NOMO-1 treated with dmso at 0.1 percent for 144 hours (cell line): ENCODE data around the gene ZNF627.
"Not testable (repeated sequence)": the region's sequence is repeated elsewhere in the genome, so short reads cannot be mapped to it uniquely, and the experiment has no call there.

Experiments used
- DNase-seq: peaks from one replicate; lab custom pipeline; 2025; ENCODE audit not compliant: unreplicated experiment; lab: John Stamatoyannopoulos, UW

Gene ZNF627

GRCh38 chr19:11597202-11598102 is at the start of gene ZNF627:
ZNF627 (plus strand) TSS chr19:11597483; CDS start chr19:11597628, 145 bp downstream.
- DNase-seq: peak; percentile 98

- no peak for DNase-seq
Measured at GRCh38 chr19:11547929-11548700, 49.2 kb upstream of the ZNF627 start.

- DNase-seq: no peak
Measured at GRCh38 chr19:11549386-11549953, 47.8 kb upstream of the ZNF627 start.

GRCh38 chr19:11550265-11550664 is 47.0 kb upstream of the ZNF627 start:
- DNase-seq: no peak

- DNase-seq: no peak
Measured at GRCh38 chr19:11551603-11552235, 45.6 kb upstream of the ZNF627 start.

- no peak for DNase-seq
Measured at GRCh38 chr19:11552666-11553372, 44.5 kb upstream of the ZNF627 start.

- DNase-seq: no peak
Measured at GRCh38 chr19:11554160-11554559, 43.1 kb upstream of the ZNF627 start.

- no peak for DNase-seq
Measured at GRCh38 chr19:11555246-11555645, 42.0 kb upstream of the ZNF627 start.

- DNase-seq: no peak
Measured at GRCh38 chr19:11556634-11557420, 40.5 kb upstream of the ZNF627 start.

- peak; percentile 95 for DNase-seq
Measured at GRCh38 chr19:11558881-11559828, 38.1 kb upstream of the ZNF627 start, which contains the start of gene ELOF1. ELOF1 (minus strand) TSS chr19:11559230; CDS start chr19:11554347, 4,883 bp downstream.

GRCh38 chr19:11560404-11561051 is 36.8 kb upstream of the ZNF627 start:
- peak; percentile 48 for DNase-seq

GRCh38 chr19:11563532-11563931 is 33.8 kb upstream of the ZNF627 start:
- no peak for DNase-seq

- not testable (repeated sequence) for DNase-seq
Measured at GRCh38 chr19:11564082-11564807, 33.0 kb upstream of the ZNF627 start.

GRCh38 chr19:11565649-11565980 is 31.7 kb upstream of the ZNF627 start:
- not testable (repeated sequence) for DNase-seq

GRCh38 chr19:11566164-11566563 is 31.1 kb upstream of the ZNF627 start:
- no peak for DNase-seq

GRCh38 chr19:11570039-11570462 is 27.2 kb upstream of the ZNF627 start:
- peak; percentile 92 for DNase-seq

- not testable (repeated sequence) for DNase-seq
Measured at GRCh38 chr19:11573354-11573753, 23.9 kb upstream of the ZNF627 start.
